Stimulated activated naive B cell treated with anti-CD40 and anti-IgM and Interleukin-4, amounts not matched to agents 10 μg/mL and 1 μg/mL and 100 μg/mL, for 72 hours (primary cell): ENCODE data around the gene DDAH2.
"Not testable (repeated sequence)": the region's sequence is repeated elsewhere in the genome, so short reads cannot be mapped to it uniquely, and the experiment has no call there.

ENCODE experiments used
- ATAC-seq, 2 donors: fragments of 150-1000 bp; cut with Tn5 transposase; replicated peaks; 2 replicates each; pipeline ENCODE4 v1.10.0; 2021; ENCODE audit warnings: moderate library complexity in 1 of 2
- DNase-seq: peaks from one replicate; pipeline ENCODE4 v3.0.0; 2021
- H3K27ac Mint-ChIP-seq: one replicate; pipeline ENCODE4 v1.8.0; 2022; ENCODE audit warnings: mild to moderate bottlenecking, mixed read lengths
- H3K27me3 Mint-ChIP-seq, 2 donors: one replicate each; pipeline ENCODE4 v1.8.0; 2022; ENCODE audit warnings: mixed read lengths in 2 of 2
- H3K36me3 Mint-ChIP-seq, 2 donors: one replicate each; pipeline ENCODE4 v1.8.0; 2022; ENCODE audit warnings: mixed read lengths in 2 of 2, mild to moderate bottlenecking in 1 of 2
- H3K4me1 Mint-ChIP-seq, 2 donors: one replicate each; pipeline ENCODE4 v1.8.0; 2022; ENCODE audit warnings: mixed read lengths in 2 of 2, mild to moderate bottlenecking in 1 of 2
- H3K4me3 Mint-ChIP-seq, 2 donors: one replicate each; pipeline ENCODE4 v1.8.0; 2022; ENCODE audit warnings: mild to moderate bottlenecking in 2 of 2, mixed read lengths in 2 of 2, moderate library complexity in 1 of 2
- H3K9me3 Mint-ChIP-seq, 2 donors: one replicate each; pipeline ENCODE4 v1.8.0; 2022; ENCODE audit warnings: mixed read lengths in 2 of 2, mild to moderate bottlenecking in 1 of 2

DDAH2 gene

DNA sequence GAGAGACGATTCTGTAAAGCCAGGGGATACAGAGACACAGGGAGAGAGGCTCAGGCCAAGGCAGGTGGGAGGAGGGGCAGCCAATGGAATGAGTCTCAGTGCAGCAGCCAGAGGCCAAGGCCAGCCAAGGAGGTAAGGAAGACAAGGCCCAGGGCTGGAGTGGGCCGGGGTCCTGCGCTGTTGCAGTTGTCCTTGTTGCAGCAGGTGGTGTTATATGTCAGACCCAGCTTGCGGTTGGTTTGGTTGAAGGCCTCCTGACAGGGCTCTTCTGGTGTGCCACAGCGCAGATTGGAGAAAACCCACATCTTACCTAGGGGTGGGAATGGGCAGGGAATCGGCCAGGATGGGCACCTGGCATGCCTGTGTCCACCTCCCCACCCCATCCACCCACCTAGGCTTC, 10.1 kb downstream of the DDAH2 start:
- DNase-seq = no peak
- H3K4me3 Mint-ChIP-seq = no peak overlapping the region
- peaks cover 8 to 11% of the 10 kb centered on the region in 2 donors for H3K4me1 Mint-ChIP-seq
- H3K9me3 Mint-ChIP-seq = no peaks in the 10 kb centered on the region
- no peak for ATAC-seq
- no peaks in the 10 kb centered on the region for H3K27me3 Mint-ChIP-seq
- no peaks in the 10 kb centered on the region for H3K36me3 Mint-ChIP-seq
- H3K27ac Mint-ChIP-seq = no peak overlapping the region

DNA sequence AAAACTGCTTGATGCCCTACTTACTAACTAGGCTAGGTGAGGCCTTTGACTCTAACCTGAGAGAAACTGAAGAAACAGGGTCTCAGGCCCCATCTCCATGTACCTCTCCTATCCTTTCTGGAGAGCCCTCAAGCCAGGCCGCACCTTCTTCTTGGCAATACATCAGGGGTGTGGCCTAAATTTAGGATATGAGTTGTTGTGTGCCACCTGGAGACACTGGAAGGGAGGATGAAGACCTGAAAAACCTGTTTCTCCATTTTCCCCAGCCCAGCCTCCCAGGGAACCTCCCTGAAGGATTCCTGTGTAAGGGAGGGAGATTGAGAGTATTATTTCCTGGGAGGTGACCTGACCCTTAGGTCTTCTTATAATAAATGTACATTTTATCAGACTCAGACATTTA, 10.8 kb downstream of the DDAH2 start:
- H3K36me3 Mint-ChIP-seq = no peaks in the 10 kb centered on the region
- no peaks in the 10 kb centered on the region for H3K27me3 Mint-ChIP-seq
- no peak for DNase-seq
- H3K4me1 Mint-ChIP-seq = peaks cover 3 to 4% of the 10 kb centered on the region in 2 donors
- no peak overlapping the region for H3K4me3 Mint-ChIP-seq
- ATAC-seq = no peak
- H3K9me3 Mint-ChIP-seq = no peaks in the 10 kb centered on the region
- H3K27ac Mint-ChIP-seq = no peak overlapping the region

DNA sequence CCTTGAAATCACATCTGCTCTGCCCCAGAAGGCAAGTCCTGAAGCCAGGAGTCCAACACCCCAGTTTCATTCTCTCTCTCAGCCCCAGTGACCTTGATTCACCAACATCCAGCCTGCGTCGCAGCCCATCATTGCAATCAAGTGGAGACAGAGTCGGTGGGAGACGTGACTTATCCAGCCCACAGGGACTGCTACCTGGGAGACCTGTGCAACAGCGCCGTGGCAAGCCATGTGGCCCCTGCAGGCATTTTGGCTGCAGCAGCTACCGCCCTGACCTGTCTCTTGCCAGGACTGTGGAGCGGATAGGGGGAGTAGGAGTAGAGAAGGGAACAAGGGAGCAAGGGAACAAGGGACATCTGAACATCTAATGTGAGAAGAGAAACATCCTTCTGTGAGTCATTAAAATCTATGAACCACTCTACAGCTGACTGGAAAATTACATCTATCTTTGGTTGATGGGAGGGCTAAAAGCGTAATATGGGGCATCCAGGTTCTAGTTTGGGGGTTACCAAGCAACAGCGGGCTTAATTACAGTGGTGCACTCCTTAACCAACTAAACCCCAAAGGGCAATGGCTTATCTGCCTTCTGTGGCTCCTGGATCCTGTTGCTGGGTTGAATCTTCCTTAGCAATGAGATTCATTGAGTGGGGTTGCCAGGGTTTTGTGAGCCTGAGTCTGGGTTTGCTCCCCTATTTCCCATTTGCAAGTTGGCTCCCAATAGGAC, 11.4 kb downstream of the DDAH2 start:
- no peak for ATAC-seq
- peaks cover 0 to 2% of the 10 kb centered on the region in 2 donors for H3K4me1 Mint-ChIP-seq

DNA sequence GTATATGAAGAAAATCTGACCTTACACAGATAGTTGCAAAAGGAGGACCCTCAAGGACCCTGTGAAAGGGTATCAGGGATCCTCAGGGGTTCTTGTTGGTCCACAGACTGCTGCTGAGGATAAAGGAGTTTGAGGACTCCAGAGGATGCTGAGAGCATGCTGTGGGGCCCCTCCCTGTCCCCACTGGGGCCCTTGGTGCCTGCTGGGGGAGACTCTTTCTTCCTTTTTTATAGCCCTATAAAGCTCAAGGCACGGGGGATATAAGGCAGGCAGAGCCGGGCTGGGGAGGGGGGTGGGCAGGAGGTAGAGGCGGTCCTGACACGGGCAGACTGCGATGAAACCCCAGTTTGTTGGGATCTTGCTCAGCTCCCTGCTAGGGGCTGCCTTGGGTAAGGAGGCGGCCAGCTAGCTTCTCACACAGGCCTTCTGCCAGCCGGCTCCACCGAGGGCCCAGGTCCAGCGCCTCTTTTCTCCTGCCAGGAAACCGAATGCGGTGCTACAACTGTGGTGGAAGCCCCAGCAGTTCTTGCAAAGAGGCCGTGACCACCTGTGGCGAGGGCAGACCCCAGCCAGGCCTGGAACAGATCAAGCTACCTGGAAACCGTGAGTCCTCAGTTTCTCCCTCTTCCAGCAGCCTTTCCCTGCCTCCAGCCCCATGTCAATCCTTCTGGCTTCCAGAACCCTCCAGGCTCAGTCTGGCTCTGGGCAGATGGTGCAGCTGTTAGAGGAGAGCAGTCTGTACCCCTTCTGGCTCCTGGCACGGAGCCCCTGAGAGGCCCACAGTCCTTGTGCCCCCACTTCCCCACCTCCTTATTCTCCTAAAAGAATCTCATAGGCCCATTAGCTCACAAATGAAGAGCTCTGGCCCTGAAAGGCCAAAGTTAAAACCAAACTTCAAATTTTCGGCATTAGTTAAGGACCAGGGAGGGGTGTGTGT, 13.8 kb downstream of the DDAH2 start, which contains the start of gene LY6G6D:
LY6G6D (plus strand) TSS at position 327 of the 937 bp plus-strand sequence; CDS start at position 335, 8 bp downstream.
- H3K27me3 Mint-ChIP-seq = no peaks in the 10 kb centered on the region
- DNase-seq (no peak), ATAC-seq (no peak)
- no peaks in the 10 kb centered on the region for H3K36me3 Mint-ChIP-seq
- H3K27ac Mint-ChIP-seq = no peak within 1 kb of the TSS
- H3K4me1 Mint-ChIP-seq = peaks cover 9 to 18% of the 10 kb centered on the region in 2 donors
- H3K9me3 Mint-ChIP-seq = no peaks in the 10 kb centered on the region
- H3K4me3 Mint-ChIP-seq = no peak within 1 kb of the TSS

More for the DNA sequence above, 11.4 kb downstream of the DDAH2 start:
- Mint-ChIP-seq H3K27ac (no peak overlapping the region), H3K4me3 (no peak overlapping the region), H3K36me3 (no peaks in the 10 kb centered on the region), H3K27me3 (no peaks in the 10 kb centered on the region), H3K9me3 (no peaks in the 10 kb centered on the region)
- no peak for DNase-seq

DNA sequence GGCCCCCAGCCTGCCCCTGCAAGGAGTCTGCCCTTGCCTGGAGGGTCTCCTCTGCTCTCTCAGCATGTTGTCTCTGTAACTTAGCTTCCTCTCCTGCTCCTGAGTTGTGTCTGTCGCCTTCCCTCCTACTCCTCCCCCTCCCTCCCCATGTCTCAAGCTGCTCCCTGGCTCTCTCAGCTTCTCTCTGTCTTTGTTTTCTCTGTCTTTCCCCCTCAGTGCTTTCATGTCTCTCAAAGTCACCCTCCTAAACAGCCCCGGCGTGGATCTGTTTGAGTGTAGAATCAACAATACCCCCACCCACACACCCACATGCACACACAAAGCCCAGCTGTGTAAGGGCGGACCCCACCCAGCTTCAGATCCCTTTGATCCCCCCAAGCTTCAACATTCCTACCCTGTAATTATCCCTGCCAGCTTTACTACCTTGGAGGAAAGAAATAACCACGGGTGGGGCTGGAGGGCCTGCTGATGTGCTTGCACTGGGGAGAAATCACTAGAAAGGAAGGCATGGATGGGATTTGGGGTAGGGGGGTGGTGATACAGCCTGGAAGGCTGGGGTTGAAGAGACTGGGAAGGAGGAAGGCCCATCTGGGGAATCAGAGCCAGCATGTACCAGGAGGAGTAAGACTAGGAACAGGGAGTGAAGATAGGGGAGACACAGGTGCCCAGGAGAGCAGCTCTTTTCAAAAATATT, 15.0 kb downstream of the DDAH2 start:
- Mint-ChIP-seq H3K27ac (no peak overlapping the region), H3K27me3 (no peaks in the 10 kb centered on the region), H3K4me3 (no peak overlapping the region), H3K9me3 (no peaks in the 10 kb centered on the region), H3K4me1 (peaks cover 9 to 19% of the 10 kb centered on the region in 2 donors), H3K36me3 (no peaks in the 10 kb centered on the region)
- ATAC-seq (no peak), DNase-seq (no peak)

DNA sequence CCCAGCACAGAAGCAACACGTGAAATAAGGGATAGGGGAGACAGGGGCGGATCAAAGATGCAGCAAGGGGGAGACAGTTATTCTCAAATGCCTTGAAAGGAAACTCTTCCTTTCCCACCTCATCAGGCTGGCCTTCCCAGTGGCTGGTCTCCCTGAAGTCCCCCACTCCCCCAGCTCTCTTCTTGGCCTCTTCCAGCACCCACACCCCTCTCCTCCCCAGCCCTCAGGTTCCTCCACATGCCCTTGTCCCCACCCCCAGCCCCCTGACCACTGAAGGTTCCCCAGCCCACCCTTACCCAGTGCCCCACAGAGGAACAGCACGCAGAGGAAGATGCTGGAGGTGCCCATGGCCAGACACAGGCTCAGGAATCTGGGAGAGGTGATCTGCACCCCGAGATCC, 15.6 kb downstream of the DDAH2 start:
- peaks cover 9 to 19% of the 10 kb centered on the region in 2 donors for H3K4me1 Mint-ChIP-seq
- H3K27me3 Mint-ChIP-seq = no peaks in the 10 kb centered on the region
- no peak for DNase-seq
- H3K36me3 Mint-ChIP-seq = no peaks in the 10 kb centered on the region
- ATAC-seq = no peak
- H3K27ac Mint-ChIP-seq = no peak overlapping the region
- H3K9me3 Mint-ChIP-seq = no peaks in the 10 kb centered on the region
- H3K4me3 Mint-ChIP-seq = no peak overlapping the region

DNA sequence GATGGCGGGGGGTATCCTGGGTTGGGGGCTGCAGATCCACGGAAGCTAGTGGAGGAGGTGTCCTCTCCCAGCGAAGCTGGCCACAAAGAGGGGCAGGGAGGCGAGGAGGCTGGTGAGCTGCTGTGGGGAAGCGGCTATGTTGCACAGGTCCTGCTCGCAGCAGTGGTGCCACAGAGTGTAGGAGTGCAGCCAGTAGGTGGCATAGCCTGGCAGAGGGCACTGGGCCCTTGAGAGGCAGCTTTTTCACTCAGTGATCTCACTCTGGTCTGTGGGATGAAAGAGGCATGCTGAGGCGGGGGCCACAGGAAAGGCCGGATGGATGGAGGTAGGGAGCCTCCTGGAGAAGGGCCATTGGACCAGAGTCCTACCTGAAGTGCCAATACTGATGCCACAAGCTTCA, 16.8 kb downstream of the DDAH2 start:
- peaks cover 9 to 19% of the 10 kb centered on the region in 2 donors for H3K4me1 Mint-ChIP-seq
- no peak for DNase-seq
- H3K36me3 Mint-ChIP-seq = no peaks in the 10 kb centered on the region
- no peak overlapping the region for H3K27ac Mint-ChIP-seq
- no peak overlapping the region for H3K4me3 Mint-ChIP-seq
- no peaks in the 10 kb centered on the region for H3K27me3 Mint-ChIP-seq
- H3K9me3 Mint-ChIP-seq = no peaks in the 10 kb centered on the region
- ATAC-seq = peak; percentile 73 to 76

DNA sequence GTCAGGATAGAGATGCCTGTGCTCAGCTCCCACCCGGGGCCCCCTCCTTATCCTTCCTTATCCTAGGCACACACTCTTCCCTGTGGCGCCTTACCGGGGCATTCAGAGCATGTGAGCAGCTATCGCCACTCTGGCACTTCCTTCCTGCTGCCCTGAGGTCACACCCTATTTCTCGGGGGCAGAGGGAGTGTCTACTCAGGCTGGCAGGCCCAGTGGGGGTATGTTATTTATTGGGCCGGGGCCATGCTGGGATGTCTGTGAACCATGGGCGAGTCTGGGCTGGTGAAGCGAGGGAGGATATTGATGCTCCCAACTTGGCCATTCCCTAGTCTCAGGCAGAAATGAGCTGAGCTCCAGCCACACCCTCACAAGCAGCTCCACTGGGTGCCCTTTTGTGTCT, 17.9 kb downstream of the DDAH2 start:
- DNase-seq = no peak
- H3K27ac Mint-ChIP-seq = no peak overlapping the region
- ATAC-seq = no peak
- no peaks in the 10 kb centered on the region for H3K9me3 Mint-ChIP-seq
- H3K4me3 Mint-ChIP-seq = no peak overlapping the region
- H3K4me1 Mint-ChIP-seq = peaks cover 9 to 19% of the 10 kb centered on the region in 2 donors
- H3K27me3 Mint-ChIP-seq = no peaks in the 10 kb centered on the region
- no peaks in the 10 kb centered on the region for H3K36me3 Mint-ChIP-seq

DNA sequence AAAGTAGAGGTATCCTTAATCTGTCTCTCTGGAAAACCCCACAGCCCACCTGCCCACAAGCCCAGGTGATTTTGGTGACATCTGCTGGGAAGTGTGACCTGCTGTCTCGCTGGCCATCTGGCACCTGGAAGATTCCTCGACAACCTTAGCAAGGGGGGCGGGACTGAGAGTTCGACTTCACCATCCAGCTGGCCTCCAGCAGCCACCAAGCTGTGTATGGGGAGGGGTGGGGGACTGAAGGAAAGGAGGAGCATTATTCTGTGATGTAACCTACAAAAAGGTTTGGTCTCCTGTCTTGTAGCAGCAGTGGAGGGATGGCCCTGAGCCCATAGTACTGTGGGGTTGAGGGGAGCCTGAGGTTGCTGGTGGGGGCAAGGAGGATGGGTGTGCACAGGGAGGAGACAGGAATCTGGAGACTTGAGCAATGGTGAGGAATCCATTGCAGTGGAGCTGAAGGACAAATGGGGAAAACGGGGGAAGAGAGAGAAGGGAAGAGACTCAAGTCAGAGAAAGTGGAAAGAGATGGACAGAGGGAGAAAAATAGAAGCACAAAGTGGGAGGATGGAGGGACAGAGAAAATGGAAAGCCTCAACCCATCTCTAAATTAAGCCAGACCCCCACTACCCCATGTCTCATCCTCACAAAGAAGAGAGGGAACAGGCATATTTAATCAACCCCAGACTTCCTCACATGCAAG, 18.4 kb downstream of the DDAH2 start:
- Mint-ChIP-seq H3K4me3 (no peak overlapping the region), H3K27me3 (no peaks in the 10 kb centered on the region), H3K4me1 (peaks cover 9 to 19% of the 10 kb centered on the region in 2 donors), H3K9me3 (no peaks in the 10 kb centered on the region), H3K36me3 (no peaks in the 10 kb centered on the region), H3K27ac (no peak overlapping the region)
- ATAC-seq (no peak), DNase-seq (no peak)

DNA sequence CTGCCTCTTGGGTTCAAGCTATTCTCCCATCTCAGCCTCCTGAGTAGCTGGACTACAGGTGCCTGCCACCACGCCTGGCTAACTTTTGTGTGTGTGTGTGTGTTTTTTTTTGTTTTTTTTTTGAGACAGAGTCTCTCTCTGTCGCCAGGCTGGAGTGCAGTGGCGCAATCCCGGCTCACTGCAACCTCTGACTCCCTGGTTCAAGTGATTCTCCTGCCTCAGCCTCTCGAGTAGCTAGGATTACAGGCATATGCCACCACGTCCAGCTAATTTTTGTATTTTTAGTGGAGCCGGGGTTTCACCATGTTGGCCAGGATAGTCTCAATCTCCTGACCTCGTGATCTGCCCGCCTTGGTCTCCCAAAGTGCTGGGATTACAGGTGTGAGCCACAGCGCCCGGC, 19.9 kb downstream of the DDAH2 start:
- DNase-seq, H3K27ac Mint-ChIP-seq, H3K36me3 Mint-ChIP-seq, H3K27me3 Mint-ChIP-seq, H3K9me3 Mint-ChIP-seq, ATAC-seq, H3K4me3 Mint-ChIP-seq: not testable (repeated sequence)
- peaks cover 9 to 19% of the 10 kb centered on the region in 2 donors for H3K4me1 Mint-ChIP-seq

DNA sequence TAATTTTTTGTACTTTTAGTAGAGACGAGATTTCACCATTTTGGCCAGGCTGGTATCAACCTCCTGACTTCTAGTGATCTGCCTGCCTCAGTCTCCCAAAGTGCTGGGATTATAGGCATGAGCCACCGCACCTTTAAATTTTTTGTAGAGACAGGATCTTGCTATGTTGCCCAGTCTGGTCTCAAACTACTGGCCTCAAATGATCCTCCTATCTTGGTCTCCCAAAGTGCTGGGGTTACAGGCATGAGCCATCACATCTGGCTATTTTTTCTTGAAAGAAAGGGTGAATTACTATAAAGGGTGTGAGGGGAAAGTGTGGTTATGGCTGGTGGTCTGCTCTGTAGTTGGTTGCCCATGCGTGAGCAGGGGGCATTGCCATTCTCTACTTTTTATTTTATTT, 20.9 kb downstream of the DDAH2 start:
- Mint-ChIP-seq H3K4me1 (peaks cover 11 to 24% of the 10 kb centered on the region in 2 donors), H3K27ac (no peak overlapping the region), H3K9me3 (no peaks in the 10 kb centered on the region), H3K27me3 (no peaks in the 10 kb centered on the region), H3K4me3 (no peak overlapping the region), H3K36me3 (no peaks in the 10 kb centered on the region)
- ATAC-seq = no peak
- no peak for DNase-seq

DNA sequence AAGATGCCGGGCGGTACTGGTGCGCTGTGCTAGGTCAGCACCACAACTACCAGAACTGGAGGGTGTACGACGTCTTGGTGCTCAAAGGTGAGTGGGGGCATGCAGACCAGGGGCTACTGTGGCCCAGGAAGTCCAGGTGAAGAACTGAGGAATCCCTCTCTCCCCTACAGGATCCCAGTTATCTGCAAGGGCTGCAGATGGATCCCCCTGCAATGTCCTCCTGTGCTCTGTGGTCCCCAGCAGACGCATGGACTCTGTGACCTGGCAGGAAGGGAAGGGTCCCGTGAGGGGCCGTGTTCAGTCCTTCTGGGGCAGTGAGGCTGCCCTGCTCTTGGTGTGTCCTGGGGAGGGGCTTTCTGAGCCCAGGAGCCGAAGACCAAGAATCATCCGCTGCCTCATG, 21.4 kb downstream of the DDAH2 start:
- Mint-ChIP-seq H3K4me3 (no peak overlapping the region), H3K36me3 (peaks cover under 1% of the 10 kb centered on the region in 2 donors), H3K27me3 (no peaks in the 10 kb centered on the region), H3K27ac (no peak overlapping the region), H3K9me3 (no peaks in the 10 kb centered on the region), H3K4me1 (peaks cover 11 to 25% of the 10 kb centered on the region in 2 donors)
- ATAC-seq (no peak), DNase-seq (no peak)

DNA sequence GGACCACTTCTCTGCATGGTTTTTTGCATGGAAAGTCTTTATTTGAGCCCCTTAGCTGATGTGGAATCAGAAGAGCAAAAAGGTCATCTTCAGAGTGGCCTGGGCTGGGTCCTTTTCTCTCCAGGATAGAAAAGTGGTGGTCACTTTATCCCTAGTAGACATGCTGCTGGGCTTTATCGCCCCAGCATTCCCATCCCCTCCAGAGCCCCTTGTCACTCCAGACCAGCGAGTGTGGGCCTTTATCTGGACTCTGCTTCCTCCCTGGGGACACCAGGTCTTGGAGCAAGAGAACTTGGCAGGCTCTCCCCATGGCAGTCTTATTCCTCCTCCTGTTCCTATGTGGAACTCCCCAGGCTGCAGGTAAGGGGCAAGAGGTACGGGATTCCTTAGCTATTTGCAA, 22.5 kb downstream of the DDAH2 start, which contains the start of gene LY6G6F:
LY6G6F (plus strand) TSS at position 268 of the 400 bp plus-strand sequence; CDS start at position 309, 41 bp downstream.
- H3K9me3 Mint-ChIP-seq = no peaks in the 10 kb centered on the region
- peak within 1 kb of the TSS; percentile 47 for H3K27ac Mint-ChIP-seq

DNA sequence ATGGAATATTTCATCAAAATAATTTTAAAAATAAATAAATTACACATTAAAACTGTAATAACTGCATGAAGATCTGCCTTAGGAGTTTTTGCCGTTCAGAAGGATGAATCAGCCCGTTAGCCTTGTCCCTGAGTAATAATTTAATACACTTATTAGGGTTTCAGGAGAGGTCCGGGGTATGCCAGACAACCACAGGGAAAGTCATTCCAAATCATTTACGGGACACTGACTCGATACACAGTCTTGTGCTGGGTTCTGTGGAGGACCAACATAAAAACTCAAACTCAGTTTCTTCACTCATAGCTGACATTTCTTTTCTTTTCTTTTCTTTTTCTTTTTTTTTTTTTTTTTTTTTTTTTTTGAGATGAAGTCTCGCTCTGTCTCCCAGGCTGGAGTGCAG, 23.2 kb downstream of the DDAH2 start:
- Mint-ChIP-seq H3K4me1 (peaks cover 18 to 30% of the 10 kb centered on the region in 2 donors), H3K9me3 (no peaks in the 10 kb centered on the region)

More for the DNA sequence above, 22.5 kb downstream of the DDAH2 start, which contains the start of gene LY6G6F:
- ATAC-seq (no peak), DNase-seq (no peak)
- H3K27me3 Mint-ChIP-seq = no peaks in the 10 kb centered on the region
- H3K4me1 Mint-ChIP-seq = peaks cover 15 to 28% of the 10 kb centered on the region in 2 donors
- H3K36me3 Mint-ChIP-seq = peaks cover 4 to 7% of the 10 kb centered on the region in 2 donors
- H3K4me3 Mint-ChIP-seq = no peak within 1 kb of the TSS

More for the DNA sequence above, 23.2 kb downstream of the DDAH2 start:
- Mint-ChIP-seq H3K36me3 (peaks cover 4 to 11% of the 10 kb centered on the region in 2 donors), H3K27ac (no peak overlapping the region), H3K27me3 (no peaks in the 10 kb centered on the region), H3K4me3 (no peak overlapping the region)
- no peak for DNase-seq
- ATAC-seq = no peak
